Measurements from ENCODE around the gene SETDB1.

SETDB1 gene

DNA sequence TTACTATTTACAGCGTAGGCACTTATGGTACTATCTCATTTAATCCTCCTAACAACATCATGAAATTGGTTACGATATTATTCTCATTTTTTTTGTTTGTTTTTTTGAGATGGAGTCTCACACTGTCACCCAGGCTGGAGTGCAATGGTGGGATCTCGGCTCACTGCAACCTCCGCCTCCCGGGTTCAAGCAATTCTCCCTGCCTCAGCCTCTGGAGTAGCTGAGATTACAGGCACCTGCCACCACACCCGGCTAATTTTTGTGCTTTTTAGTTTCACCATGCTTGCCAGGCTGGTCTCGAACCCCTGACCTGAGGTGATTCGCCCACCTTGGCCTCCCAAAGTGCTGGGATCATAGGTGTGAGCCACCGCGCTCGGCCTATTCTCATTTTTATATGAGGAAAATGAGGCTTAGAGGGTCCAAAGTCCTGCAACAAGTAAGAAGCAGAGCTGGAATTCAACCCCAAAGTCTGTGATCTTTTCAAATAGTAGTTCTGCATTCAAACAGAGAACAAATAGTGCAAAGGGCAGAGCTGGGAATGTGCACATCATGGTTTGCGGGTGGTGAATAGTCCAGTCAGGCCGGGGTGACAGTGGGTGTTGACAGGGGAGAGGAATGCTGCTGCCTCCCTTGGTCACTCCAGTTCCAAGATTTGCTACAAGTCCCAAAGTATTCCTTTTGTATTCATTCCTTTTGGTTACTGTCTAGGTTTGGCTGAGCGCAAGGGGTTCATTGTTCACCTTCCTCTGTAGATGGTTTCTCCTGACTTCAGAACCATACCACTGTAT, 86.7 kb downstream of the SETDB1 start:
- Histone ChIP-seq H3K27ac (replicated peaks) (no peak overlapping the region), H3K4me3 (replicated peaks; ENCODE audit: insufficient read depth, low read length) (no peak overlapping the region), H3K27me3 (ENCODE audit: insufficient read depth, poor library complexity, severe bottlenecking) (no peaks in the 10 kb centered on the region)
- TF ChIP-seq POLR2AphosphoS5 (IDR thresholded peaks at IDR 0.05; ENCODE audit: low read depth) = no peak
- TF ChIP-seq GABPA (IDR thresholded peaks at IDR 0.05; ENCODE audit: low read depth) = no peak
- TF ChIP-seq, protein P1, sequence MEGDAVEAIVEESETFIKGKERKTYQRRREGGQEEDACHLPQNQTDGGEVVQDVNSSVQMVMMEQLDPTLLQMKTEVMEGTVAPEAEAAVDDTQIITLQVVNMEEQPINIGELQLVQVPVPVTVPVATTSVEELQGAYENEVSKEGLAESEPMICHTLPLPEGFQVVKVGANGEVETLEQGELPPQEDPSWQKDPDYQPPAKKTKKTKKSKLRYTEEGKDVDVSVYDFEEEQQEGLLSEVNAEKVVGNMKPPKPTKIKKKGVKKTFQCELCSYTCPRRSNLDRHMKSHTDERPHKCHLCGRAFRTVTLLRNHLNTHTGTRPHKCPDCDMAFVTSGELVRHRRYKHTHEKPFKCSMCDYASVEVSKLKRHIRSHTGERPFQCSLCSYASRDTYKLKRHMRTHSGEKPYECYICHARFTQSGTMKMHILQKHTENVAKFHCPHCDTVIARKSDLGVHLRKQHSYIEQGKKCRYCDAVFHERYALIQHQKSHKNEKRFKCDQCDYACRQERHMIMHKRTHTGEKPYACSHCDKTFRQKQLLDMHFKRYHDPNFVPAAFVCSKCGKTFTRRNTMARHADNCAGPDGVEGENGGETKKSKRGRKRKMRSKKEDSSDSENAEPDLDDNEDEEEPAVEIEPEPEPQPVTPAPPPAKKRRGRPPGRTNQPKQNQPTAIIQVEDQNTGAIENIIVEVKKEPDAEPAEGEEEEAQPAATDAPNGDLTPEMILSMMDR (IDR thresholded peaks at IDR 0.05; ENCODE audit: insufficient read depth, low read length) = no peak
- TF ChIP-seq, protein P2, sequence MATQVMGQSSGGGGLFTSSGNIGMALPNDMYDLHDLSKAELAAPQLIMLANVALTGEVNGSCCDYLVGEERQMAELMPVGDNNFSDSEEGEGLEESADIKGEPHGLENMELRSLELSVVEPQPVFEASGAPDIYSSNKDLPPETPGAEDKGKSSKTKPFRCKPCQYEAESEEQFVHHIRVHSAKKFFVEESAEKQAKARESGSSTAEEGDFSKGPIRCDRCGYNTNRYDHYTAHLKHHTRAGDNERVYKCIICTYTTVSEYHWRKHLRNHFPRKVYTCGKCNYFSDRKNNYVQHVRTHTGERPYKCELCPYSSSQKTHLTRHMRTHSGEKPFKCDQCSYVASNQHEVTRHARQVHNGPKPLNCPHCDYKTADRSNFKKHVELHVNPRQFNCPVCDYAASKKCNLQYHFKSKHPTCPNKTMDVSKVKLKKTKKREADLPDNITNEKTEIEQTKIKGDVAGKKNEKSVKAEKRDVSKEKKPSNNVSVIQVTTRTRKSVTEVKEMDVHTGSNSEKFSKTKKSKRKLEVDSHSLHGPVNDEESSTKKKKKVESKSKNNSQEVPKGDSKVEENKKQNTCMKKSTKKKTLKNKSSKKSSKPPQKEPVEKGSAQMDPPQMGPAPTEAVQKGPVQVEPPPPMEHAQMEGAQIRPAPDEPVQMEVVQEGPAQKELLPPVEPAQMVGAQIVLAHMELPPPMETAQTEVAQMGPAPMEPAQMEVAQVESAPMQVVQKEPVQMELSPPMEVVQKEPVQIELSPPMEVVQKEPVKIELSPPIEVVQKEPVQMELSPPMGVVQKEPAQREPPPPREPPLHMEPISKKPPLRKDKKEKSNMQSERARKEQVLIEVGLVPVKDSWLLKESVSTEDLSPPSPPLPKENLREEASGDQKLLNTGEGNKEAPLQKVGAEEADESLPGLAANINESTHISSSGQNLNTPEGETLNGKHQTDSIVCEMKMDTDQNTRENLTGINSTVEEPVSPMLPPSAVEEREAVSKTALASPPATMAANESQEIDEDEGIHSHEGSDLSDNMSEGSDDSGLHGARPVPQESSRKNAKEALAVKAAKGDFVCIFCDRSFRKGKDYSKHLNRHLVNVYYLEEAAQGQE (IDR thresholded peaks at IDR 0.05; ENCODE audit: insufficient replicate concordance, low read depth) = no peak
- no peak for TF ChIP-seq SPI1 (IDR thresholded peaks at IDR 0.05; ENCODE audit: borderline replicate concordance, low read depth)
- no peak for DNase-seq (ENCODE audit: low read depth in 1 of 2, low spot score in 1 of 2)

DNA sequence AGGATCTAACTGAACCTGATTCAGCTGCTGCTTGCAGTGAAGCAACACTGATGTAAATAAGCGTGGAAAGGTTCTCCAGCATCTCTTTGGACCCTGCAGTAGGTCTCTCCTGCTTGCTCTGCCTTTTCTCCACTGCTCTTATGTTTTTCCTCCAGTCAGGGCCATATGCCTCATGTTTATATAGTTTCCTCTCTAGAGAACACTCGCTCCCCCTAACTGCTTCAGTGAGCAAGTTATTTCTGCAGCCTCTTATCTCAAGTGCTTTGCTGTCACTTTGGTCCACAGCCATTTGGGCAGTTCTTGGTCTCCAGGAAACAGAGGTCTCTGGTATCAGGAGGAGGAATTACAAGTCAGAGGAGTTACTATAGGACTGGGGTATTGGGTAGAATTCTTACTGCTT, 87.4 kb downstream of the SETDB1 start:
- H3K27ac ChIP-seq (replicated peaks) = no peak overlapping the region
- DNase-seq (ENCODE audit: low read depth in 1 of 2, low spot score in 1 of 2) = no peak
- no peaks in the 10 kb centered on the region for H3K27me3 ChIP-seq (ENCODE audit: insufficient read depth, poor library complexity, severe bottlenecking)
- H3K4me3 ChIP-seq (replicated peaks; ENCODE audit: insufficient read depth, low read length) = no peak overlapping the region
- TF ChIP-seq POLR2AphosphoS5 (IDR thresholded peaks at IDR 0.05; ENCODE audit: low read depth) (no peak), SPI1 (IDR thresholded peaks at IDR 0.05; ENCODE audit: borderline replicate concordance, low read depth) (no peak), GABPA (IDR thresholded peaks at IDR 0.05; ENCODE audit: low read depth) (no peak)
- TF ChIP-seq, protein P2 (IDR thresholded peaks at IDR 0.05; ENCODE audit: insufficient replicate concordance, low read depth) = no peak
- TF ChIP-seq, protein P1 (IDR thresholded peaks at IDR 0.05; ENCODE audit: insufficient read depth, low read length) = no peak

Data from HL-60 (cell line).